GM23338 (cell line): ENCODE results near the gene IGFBP7.

Source experiments
- CREB1 ChIP-seq: fragments of 250-450 bp; sonication (Bioruptor Pico); IDR thresholded peaks from 2 replicates; pipeline ENCODE4 v1.5.0; 2020; ENCODE audit warnings: low read depth, mild to moderate bottlenecking, moderate library complexity
- CTCF ChIP-seq, 2 experiments: fragments of 200-600 bp in 1 of 2; sonication (generic) in 1 of 2; conservative IDR thresholded peaks; 2 replicates each; pipeline versions ENCODE4 v1.5.1 to v1.6.1; 2016 to 2017; ENCODE audit warnings: antibody characterized with exemption in 2 of 2, low read depth in 2 of 2, mild to moderate bottlenecking in 2 of 2, moderate library complexity in 1 of 2
- ETS1 ChIP-seq: IDR thresholded peaks from 2 replicates; pipeline ENCODE4 v1.6.1; 2016; ENCODE audit warnings: antibody characterized with exemption
- EZH2 ChIP-seq: fragments of 200-600 bp; sonication (generic); IDR thresholded peaks from one replicate; pipeline ENCODE4 v1.8.0; 2017; ENCODE audit warnings: antibody characterized with exemption, mild to moderate bottlenecking, low read depth; ENCODE audit not compliant: unreplicated experiment
- EZH2phosphoT487 ChIP-seq: fragments of 200-600 bp; sonication (generic); IDR thresholded peaks from one replicate; pipeline ENCODE4 v1.8.1; 2018; ENCODE audit warnings: antibody characterized with exemption; ENCODE audit not compliant: unreplicated experiment
- JUNB ChIP-seq: IDR thresholded peaks from one replicate; pipeline ENCODE4 v1.6.1; 2016; ENCODE audit warnings: antibody characterized with exemption; ENCODE audit not compliant: unreplicated experiment
- NANOG ChIP-seq: IDR thresholded peaks from 2 replicates; pipeline ENCODE4 v1.6.1; 2016; ENCODE audit warnings: antibody characterized with exemption, borderline replicate concordance
- POLR2AphosphoS5 ChIP-seq: IDR thresholded peaks from 2 replicates; pipeline ENCODE4 v1.6.1; 2016; ENCODE audit warnings: antibody characterized with exemption, low read depth
- REST ChIP-seq: IDR thresholded peaks from one replicate; pipeline ENCODE4 v1.6.1; 2018; ENCODE audit warnings: antibody characterized with exemption; ENCODE audit not compliant: unreplicated experiment
- STAT1 ChIP-seq: IDR thresholded peaks from one replicate; pipeline ENCODE4 v1.6.1; 2016; ENCODE audit warnings: antibody characterized with exemption; ENCODE audit not compliant: unreplicated experiment
- ZNF114 ChIP-seq: fragments of 250-450 bp; sonication (Bioruptor Pico); IDR thresholded peaks from 2 replicates; pipeline ENCODE4 v1.5.0; 2020; ENCODE audit warnings: mild to moderate bottlenecking, moderate library complexity
- ZNF331 ChIP-seq: fragments of 250-450 bp; sonication (Bioruptor Pico); IDR thresholded peaks from 2 replicates; pipeline ENCODE4 v1.5.0; 2020; ENCODE audit warnings: low read depth, mild to moderate bottlenecking, moderate library complexity

GRCh38 chr4:57064120-57064519 is 46.1 kb downstream of the IGFBP7 start:
- TF ChIP-seq CTCF (conservative IDR thresholded peaks at IDR 0.05; ENCODE audit: low read depth in 2 of 2) = no peak
- TF ChIP-seq ZNF114 (CRISPR knock-in tag) = no peak
- TF ChIP-seq POLR2AphosphoS5 = no peak
- TF ChIP-seq EZH2 = no peak
- TF ChIP-seq EZH2phosphoT487 = no peak
- no peak for TF ChIP-seq REST
- TF ChIP-seq CREB1 (CRISPR knock-in tag) = no peak
- no peak for TF ChIP-seq JUNB
- TF ChIP-seq NANOG = no peak
- TF ChIP-seq ZNF331 (CRISPR knock-in tag) = no peak
- no peak for TF ChIP-seq ETS1
- no peak for TF ChIP-seq STAT1
